ENCODE measurements around the gene ACOT6.
"Not testable (repeated sequence)": the region's sequence is repeated elsewhere in the genome, so short reads cannot be mapped to it uniquely, and the experiment has no call there.

ACOT6 gene

GRCh38 chr14:73570913-73571312 is 41.4 kb upstream of the ACOT6 start:
- TF ChIP-seq CTCF (IDR thresholded peaks at IDR 0.05; ENCODE audit: control extremely low read depth, extremely low read depth, low read depth, missing control alignments) = peak; percentile 56
- POLR2A ChIA-PET = interaction anchor here (0.7 to 1.2 kb wide), 2 partner anchors 12 to 696 kb away, joined by 3 to 4 read pairs; no protein-coding TSS in a partner anchor
- CTCF ChIA-PET = interaction anchor here (0.6 to 4.6 kb wide), 11 partner anchors 9 to 381 kb away, joined by 3 to 38 read pairs (median 3); partner anchors contain the start of genes ACOT4 and HEATR4
- DNase-seq (ENCODE audit: extremely low spot score) = peak; percentile 47

- CTCF ChIA-PET = interaction anchor here (0.9 kb wide), 1 partner anchor 75 kb away, joined by 3 read pairs; no protein-coding TSS in a partner anchor
- POLR2A ChIA-PET; DNase-seq (ENCODE audit: extremely low spot score): not testable (repeated sequence)
Measured at GRCh38 chr14:73573034-73573433, 39.3 kb upstream of the ACOT6 start.

- DNase-seq (ENCODE audit: extremely low spot score); POLR2A ChIA-PET: not testable (repeated sequence)
- CTCF ChIA-PET = interaction anchor here (0.9 kb wide), 1 partner anchor 75 kb away, joined by 3 read pairs; no protein-coding TSS in a partner anchor
Measured at GRCh38 chr14:73573740-73574139, 38.6 kb upstream of the ACOT6 start.

- POLR2A ChIA-PET; DNase-seq (ENCODE audit: extremely low spot score); CTCF ChIA-PET: not testable (repeated sequence)
Measured at GRCh38 chr14:73574251-73574650, 38.1 kb upstream of the ACOT6 start.

- DNase-seq (ENCODE audit: extremely low spot score) = no peak
- ChIA-PET CTCF (interaction anchor here (1.1 kb wide), 1 partner anchor 9 kb away, joined by 3 read pairs; no protein-coding TSS in a partner anchor), POLR2A (no interaction called here)
- TF ChIP-seq CTCF (IDR thresholded peaks at IDR 0.05; ENCODE audit: control extremely low read depth, extremely low read depth, low read depth, missing control alignments) = no peak
Measured at GRCh38 chr14:73576391-73576790, 35.9 kb upstream of the ACOT6 start.

- CTCF ChIA-PET; DNase-seq (ENCODE audit: extremely low spot score); POLR2A ChIA-PET: not testable (repeated sequence)
Measured at GRCh38 chr14:73577214-73577613, 35.1 kb upstream of the ACOT6 start.

- CTCF ChIA-PET = interaction anchor here (0.9 kb wide), 1 partner anchor 18 kb away, joined by 3 read pairs; no protein-coding TSS in a partner anchor
- POLR2A ChIA-PET = interaction anchor here (1.3 kb wide), 1 partner anchor 12 kb away, joined by 4 read pairs; no protein-coding TSS in a partner anchor
- not testable (repeated sequence) for DNase-seq (ENCODE audit: extremely low spot score)
Measured at GRCh38 chr14:73582102-73582979, 30.0 kb upstream of the ACOT6 start.

GRCh38 chr14:73588695-73589094 is 23.6 kb upstream of the ACOT6 start:
- CTCF ChIA-PET = interaction anchor here (0.6 to 2.0 kb wide), 5 partner anchors 18 to 117 kb away, joined by 3 to 6 read pairs (median 3); no protein-coding TSS in a partner anchor
- no peak for DNase-seq (ENCODE audit: extremely low spot score)
- POLR2A ChIA-PET = no interaction called here
- TF ChIP-seq CTCF (IDR thresholded peaks at IDR 0.05; ENCODE audit: control extremely low read depth, extremely low read depth, low read depth, missing control alignments) = no peak

- CTCF ChIA-PET = interaction anchor here (1.1 to 2.0 kb wide), 6 partner anchors 11 to 117 kb away, joined by 3 to 6 read pairs (median 4); no protein-coding TSS in a partner anchor
Measured at GRCh38 chr14:73589116-73589515, 23.2 kb upstream of the ACOT6 start.

GRCh38 chr14:73590673-73591004 is 21.7 kb upstream of the ACOT6 start:
- DNase-seq (ENCODE audit: extremely low spot score); POLR2A ChIA-PET: not testable (repeated sequence)
- CTCF ChIA-PET = interaction anchor here (1.2 to 1.4 kb wide), 6 partner anchors 9 to 82 kb away, joined by 3 to 6 read pairs (median 4); partner anchors contain the start of gene ACOT2

More at GRCh38 chr14:73589116-73589515, 23.2 kb upstream of the ACOT6 start:
- no peak for TF ChIP-seq CTCF (IDR thresholded peaks at IDR 0.05; ENCODE audit: control extremely low read depth, extremely low read depth, low read depth, missing control alignments)
- DNase-seq (ENCODE audit: extremely low spot score) = no peak
- POLR2A ChIA-PET = no interaction called here
